Measurements from ENCODE around the gene SNAPC2. TPM values are rescaled to one million over a fixed set of nuclear protein-coding genes. Genes with fewer than 3 reads are reported as not detected.
A peak's percentile ranks its signal among the peaks of the same experiment; 100 is the strongest.

Gene SNAPC2
- total and polyA plus RNA-seq, 12 donors = 8.2 to 38.2 (median 20.9) TPM

DNA sequence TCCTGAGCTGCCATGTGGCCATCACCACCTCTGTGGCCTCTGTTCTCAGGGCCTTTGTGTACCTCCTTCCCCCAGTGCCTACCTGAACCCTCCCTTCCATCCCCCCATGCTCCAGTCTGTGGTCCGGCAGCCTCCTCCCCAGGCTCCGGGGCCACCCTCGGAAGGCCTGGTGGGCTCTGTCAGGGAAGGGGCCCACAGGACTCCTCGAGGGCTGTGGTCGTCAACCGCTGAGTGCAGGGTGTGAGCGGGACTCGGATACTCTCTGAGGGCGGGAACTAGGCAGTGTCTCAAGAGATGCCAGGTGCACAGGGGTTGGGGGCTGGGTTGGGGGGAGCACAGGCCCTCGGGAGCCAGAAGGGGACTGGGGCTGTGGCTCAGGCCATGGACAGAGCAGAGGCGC is 12.6 kb upstream of the SNAPC2 start:
- DNase-seq = peak in 1 of 7 donors; percentile 29
- Histone ChIP-seq H3K27me3 (no peaks in the 10 kb centered on the region), H3K9me3 (replicated peaks in 1 of 3) (no peaks in the 10 kb centered on the region), H3K27ac (peak overlapping the region in 2 of 5 donors; percentile 8 to 34), H3K36me3 (replicated peaks in 1 of 2) (peaks cover 0 to 30% of the 10 kb centered on the region in 2 donors), H3K4me3 (no peak overlapping the region), H3K4me1 (replicated peaks in 1 of 2) (peaks cover 18 to 40% of the 10 kb centered on the region in 2 donors)
- 84 to 88% (median 87%) methylated on average over 9 to 11 of the region's 11 CpGs for WGBS, 4 donors
- no peak for TF ChIP-seq POLR2A (IDR thresholded peaks at IDR 0.05)
- TF ChIP-seq, protein P1, sequence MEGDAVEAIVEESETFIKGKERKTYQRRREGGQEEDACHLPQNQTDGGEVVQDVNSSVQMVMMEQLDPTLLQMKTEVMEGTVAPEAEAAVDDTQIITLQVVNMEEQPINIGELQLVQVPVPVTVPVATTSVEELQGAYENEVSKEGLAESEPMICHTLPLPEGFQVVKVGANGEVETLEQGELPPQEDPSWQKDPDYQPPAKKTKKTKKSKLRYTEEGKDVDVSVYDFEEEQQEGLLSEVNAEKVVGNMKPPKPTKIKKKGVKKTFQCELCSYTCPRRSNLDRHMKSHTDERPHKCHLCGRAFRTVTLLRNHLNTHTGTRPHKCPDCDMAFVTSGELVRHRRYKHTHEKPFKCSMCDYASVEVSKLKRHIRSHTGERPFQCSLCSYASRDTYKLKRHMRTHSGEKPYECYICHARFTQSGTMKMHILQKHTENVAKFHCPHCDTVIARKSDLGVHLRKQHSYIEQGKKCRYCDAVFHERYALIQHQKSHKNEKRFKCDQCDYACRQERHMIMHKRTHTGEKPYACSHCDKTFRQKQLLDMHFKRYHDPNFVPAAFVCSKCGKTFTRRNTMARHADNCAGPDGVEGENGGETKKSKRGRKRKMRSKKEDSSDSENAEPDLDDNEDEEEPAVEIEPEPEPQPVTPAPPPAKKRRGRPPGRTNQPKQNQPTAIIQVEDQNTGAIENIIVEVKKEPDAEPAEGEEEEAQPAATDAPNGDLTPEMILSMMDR (IDR thresholded peaks at IDR 0.05) = no peak
- intact Hi-C loops (cut with DNase I) = no loop called here

DNA sequence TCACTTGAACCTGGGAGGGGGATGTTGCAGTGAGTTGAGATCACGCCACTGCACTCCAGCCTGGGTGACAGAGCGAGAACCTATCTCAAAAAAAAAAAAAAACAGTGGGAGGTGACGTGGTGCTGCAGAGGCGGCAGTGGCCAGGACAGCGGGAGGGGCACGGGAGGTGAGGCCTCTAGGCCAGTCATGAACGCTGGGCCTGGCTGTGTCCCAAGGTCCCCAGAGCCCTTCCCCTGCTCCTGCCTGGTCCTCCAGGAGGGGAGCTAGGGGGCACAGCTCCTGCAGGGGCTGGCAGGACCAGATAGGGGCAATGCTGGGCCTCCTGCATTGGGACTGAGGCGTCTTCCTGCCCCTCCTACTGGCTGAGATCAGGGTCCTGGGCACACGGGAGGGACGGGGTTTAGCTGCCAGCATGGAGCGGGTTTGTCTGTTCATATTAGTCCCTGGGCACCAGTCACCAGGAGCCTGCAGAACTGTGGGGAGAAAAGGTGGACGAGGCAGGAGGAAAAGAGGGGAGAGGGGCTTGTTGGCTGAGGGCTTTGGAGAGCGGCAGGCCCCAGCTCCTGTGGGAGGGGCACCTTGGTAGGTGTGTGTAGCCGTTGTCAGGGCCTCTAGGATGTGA is 11.9 kb upstream of the SNAPC2 start:
- Histone ChIP-seq H3K36me3 (replicated peaks in 1 of 2) (peaks cover 0 to 35% of the 10 kb centered on the region in 2 donors), H3K27me3 (no peaks in the 10 kb centered on the region), H3K4me1 (replicated peaks in 1 of 2) (peaks cover 12 to 34% of the 10 kb centered on the region in 2 donors), H3K4me3 (no peak overlapping the region), H3K9me3 (replicated peaks in 1 of 3) (no peaks in the 10 kb centered on the region), H3K27ac (peak overlapping the region in 2 of 5 donors; percentile 8 to 34)
- 59 to 68% (median 60%) methylated on average over 14 of the region's 14 CpGs for WGBS, 4 donors
- peak; percentile 58 to 87 (median 83) for DNase-seq
- intact Hi-C loops (cut with DNase I) = no loop called here
- TF ChIP-seq POLR2A (IDR thresholded peaks at IDR 0.05) = peak in 1 of 2 donors; percentile 17
- TF ChIP-seq, protein P1 (IDR thresholded peaks at IDR 0.05) = no peak

DNA sequence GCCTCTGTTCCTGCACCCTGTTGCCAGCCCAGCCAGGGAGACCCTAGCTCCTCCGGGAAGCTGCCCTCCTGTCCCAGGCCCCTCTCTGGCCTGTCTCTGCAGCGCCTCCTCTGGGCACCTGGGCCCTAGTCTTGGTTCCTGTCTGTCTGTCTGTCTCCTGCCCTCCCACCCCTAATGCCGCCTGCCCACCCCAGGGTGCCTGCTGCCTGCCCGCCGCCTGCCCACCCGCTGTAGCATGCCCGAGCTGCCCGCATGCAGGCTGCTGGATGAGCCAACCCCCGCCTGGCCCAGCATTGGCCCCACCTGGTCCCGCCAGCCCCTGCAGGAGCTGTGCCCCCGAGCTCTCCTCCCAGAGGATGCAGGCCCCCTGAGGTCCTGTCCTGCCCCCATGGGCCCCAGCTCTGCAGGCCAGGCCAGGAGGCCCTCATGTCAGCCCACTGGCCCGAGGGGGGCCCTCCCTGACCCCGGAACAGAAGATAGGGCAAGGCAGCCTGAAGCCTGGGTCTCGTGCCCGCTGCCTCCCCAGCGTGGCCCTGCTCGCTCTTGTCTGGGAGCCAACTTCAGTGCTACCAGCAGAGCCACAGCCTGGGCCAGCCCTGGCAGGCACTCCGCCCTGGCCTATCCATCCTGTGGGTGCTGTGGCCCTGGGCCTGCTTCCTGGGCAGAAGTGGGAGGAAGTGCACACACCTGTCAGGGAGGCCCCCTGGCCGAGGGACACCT is 11.2 kb upstream of the SNAPC2 start:
- peak in 2 of 7 donors; percentile 26 to 29 for DNase-seq
- intact Hi-C loops (cut with DNase I) = no loop called here
- H3K4me1 ChIP-seq (replicated peaks in 1 of 2) = peaks cover 12 to 34% of the 10 kb centered on the region in 2 donors
- no peak for TF ChIP-seq POLR2A (IDR thresholded peaks at IDR 0.05)
- TF ChIP-seq, protein P1 (IDR thresholded peaks at IDR 0.05) = no peak
- H3K27ac ChIP-seq = no peak overlapping the region
- WGBS, 4 donors = 86 to 96% (median 88%) methylated on average over 4 to 19 of the region's 19 CpGs
- H3K4me3 ChIP-seq = no peak overlapping the region
- H3K27me3 ChIP-seq = no peaks in the 10 kb centered on the region
- no peaks in the 10 kb centered on the region for H3K9me3 ChIP-seq (replicated peaks in 1 of 3)
- H3K36me3 ChIP-seq (replicated peaks in 1 of 2) = peaks cover 0 to 35% of the 10 kb centered on the region in 2 donors

DNA sequence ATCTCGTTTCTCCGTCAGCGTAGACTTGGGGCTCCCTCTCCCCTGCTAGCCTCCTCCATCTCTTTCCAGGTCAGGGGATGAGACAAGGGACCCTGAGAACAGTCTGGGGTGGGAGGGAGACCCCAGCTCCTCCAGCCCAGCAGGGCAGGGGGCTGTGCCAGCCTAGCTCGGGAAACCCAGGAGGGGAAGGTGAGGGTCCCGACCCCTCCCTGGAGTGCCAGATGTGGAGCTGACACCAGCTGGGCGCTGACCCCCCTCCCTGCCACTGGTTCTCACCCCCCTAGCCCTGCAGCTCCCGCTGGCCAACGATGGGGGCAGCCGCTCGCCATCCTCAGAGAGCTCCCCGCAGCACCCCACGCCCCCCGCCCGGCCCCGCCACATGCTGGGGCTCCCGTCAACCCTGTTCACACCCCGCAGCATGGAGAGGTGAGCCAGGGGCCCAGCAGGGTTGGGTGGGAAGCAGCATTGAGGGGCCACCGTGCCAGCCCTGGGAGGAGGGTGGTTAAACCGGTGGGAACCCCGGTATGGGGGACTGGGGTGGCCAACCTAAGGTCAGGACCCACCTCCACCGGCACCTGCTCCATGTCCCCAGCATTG is 10.6 kb upstream of the SNAPC2 start:
- intact Hi-C loops (cut with DNase I) = no loop called here
- DNase-seq = peak in 2 of 7 donors; percentile 25
- H3K36me3 ChIP-seq (replicated peaks in 1 of 2) = peaks cover 0 to 35% of the 10 kb centered on the region in 2 donors
- H3K27me3 ChIP-seq = no peaks in the 10 kb centered on the region
- H3K4me3 ChIP-seq = no peak overlapping the region
- peaks cover 9 to 33% of the 10 kb centered on the region in 2 donors for H3K4me1 ChIP-seq (replicated peaks in 1 of 2)
- TF ChIP-seq POLR2A (IDR thresholded peaks at IDR 0.05) = no peak
- TF ChIP-seq, protein P1 (IDR thresholded peaks at IDR 0.05) = no peak
- no peak overlapping the region for H3K27ac ChIP-seq
- H3K9me3 ChIP-seq (replicated peaks in 1 of 3) = no peaks in the 10 kb centered on the region
- 90 to 97% (median 93%) methylated on average over 9 to 21 of the region's 21 CpGs for WGBS, 4 donors

Data from adrenal gland (tissue), 12 donors.